HepG2 (cell line): ENCODE data around the gene MYO18A. TPM values are rescaled to one million over a fixed set of nuclear protein-coding genes. Genes with fewer than 3 reads are reported as not detected.
A peak's percentile ranks its signal among the peaks of the same experiment; 100 is the strongest.

Experiments
- CHCHD3 ChIP-seq: sonication (generic); formaldehyde crosslinking; IDR thresholded peaks from 2 replicates; pipeline ENCODE4 v1.8.0; 2022; ENCODE audit warnings: mild to moderate bottlenecking, missing genetic modification reagents, moderate library complexity
- FOSL2 ChIP-seq: sonication (generic); formaldehyde crosslinking; IDR thresholded peaks from 2 replicates; pipeline ENCODE4 v1.4.0; 2020; ENCODE audit warnings: missing genetic modification reagents
- GABPA ChIP-seq, 2 experiments: IDR thresholded peaks; 2 replicates each; pipeline ENCODE4 v1.6.1; 2011 to 2016; ENCODE audit warnings: low read depth in 2 of 2, low read length in 1 of 2, missing biosample characterization in 1 of 2, missing genetic modification characterization in 1 of 2
- GATAD2A ChIP-seq: IDR thresholded peaks from 2 replicates; pipeline ENCODE4 v1.6.1; 2016
- HES4 ChIP-seq: sonication (generic); formaldehyde crosslinking; IDR thresholded peaks from 2 replicates; pipeline ENCODE4 v1.9.0; 2021; ENCODE audit warnings: mild to moderate bottlenecking, missing genetic modification reagents, borderline replicate concordance
- KLF13 ChIP-seq: sonication (generic); formaldehyde crosslinking; IDR thresholded peaks from 2 replicates; pipeline ENCODE4 v1.4.0; 2020; ENCODE audit warnings: mild to moderate bottlenecking, missing genetic modification reagents
- MAZ ChIP-seq, 2 experiments: sonication (generic) in 1 of 2; formaldehyde crosslinking in 1 of 2; IDR thresholded peaks; 2 replicates each; pipeline versions ENCODE4 v1.5.0 to v1.6.1; 2012 to 2020; ENCODE audit warnings: low read depth in 2 of 2, mild to moderate bottlenecking in 2 of 2, borderline replicate concordance in 1 of 2, improper control_type of control experiment in 1 of 2, low read length in 1 of 2, missing genetic modification reagents in 1 of 2, moderate library complexity in 1 of 2
- MED13 ChIP-seq: sonication (generic); formaldehyde crosslinking; IDR thresholded peaks from 2 replicates; pipeline ENCODE4 v1.5.0; 2020; ENCODE audit warnings: missing genetic modification reagents
- MXD4 ChIP-seq: IDR thresholded peaks from 2 replicates; pipeline ENCODE4 v1.6.1; 2016; ENCODE audit warnings: mild to moderate bottlenecking, missing biosample characterization, missing genetic modification reagents
- NR1H2 ChIP-seq: sonication (generic); formaldehyde crosslinking; IDR thresholded peaks from 2 replicates; pipeline ENCODE4 v1.8.1; 2022; ENCODE audit warnings: low read depth, missing genetic modification reagents, borderline replicate concordance
- POLR2A ChIP-seq, 2 experiments: IDR thresholded peaks; 2 replicates each; pipeline ENCODE4 v1.6.1; 2011; ENCODE audit warnings: low read depth in 2 of 2, low read length in 2 of 2, mild to moderate bottlenecking in 1 of 2, moderate library complexity in 1 of 2; ENCODE audit not compliant: insufficient read depth in 1 of 2
- SNAPC2 ChIP-seq: sonication (generic); formaldehyde crosslinking; IDR thresholded peaks from 2 replicates; pipeline ENCODE4 v1.8.1; 2022; ENCODE audit warnings: mild to moderate bottlenecking, missing genetic modification reagents
- THAP11 ChIP-seq: IDR thresholded peaks from 2 replicates; pipeline ENCODE4 v1.6.1; 2016; ENCODE audit warnings: missing biosample characterization, missing genetic modification reagents
- U2AF1 ChIP-seq: fragments of 200-400 bp; formaldehyde crosslinking; optimal IDR thresholded peaks from 2 replicates; pipeline ENCODE3; 2017; ENCODE audit warnings: mild to moderate bottlenecking, low read depth, low read length
- XBP1 ChIP-seq: sonication (generic); formaldehyde crosslinking; IDR thresholded peaks from 2 replicates; pipeline ENCODE4 v1.5.0; 2020; ENCODE audit warnings: missing genetic modification reagents
- ZNF124 ChIP-seq: sonication (generic); formaldehyde crosslinking; IDR thresholded peaks from 2 replicates; pipeline ENCODE4 v1.4.0; 2020; ENCODE audit warnings: missing genetic modification reagents
- ZNF441 ChIP-seq: sonication (generic); formaldehyde crosslinking; IDR thresholded peaks from 2 replicates; pipeline ENCODE4 v1.7.0; 2021; ENCODE audit warnings: missing genetic modification reagents, borderline replicate concordance
- ZNF484 ChIP-seq: sonication (generic); formaldehyde crosslinking; IDR thresholded peaks from 2 replicates; pipeline ENCODE4 v1.5.1; 2020; ENCODE audit warnings: mild to moderate bottlenecking, low read depth, missing genetic modification reagents, borderline replicate concordance
- ZNF552 ChIP-seq: sonication (generic); formaldehyde crosslinking; IDR thresholded peaks from 2 replicates; pipeline ENCODE4 v1.9.0; 2022; ENCODE audit warnings: missing genetic modification reagents, mild to moderate bottlenecking, borderline replicate concordance
- ZNF558 ChIP-seq: sonication (generic); formaldehyde crosslinking; IDR thresholded peaks from 2 replicates; pipeline ENCODE4 v1.9.0; 2022; ENCODE audit warnings: mild to moderate bottlenecking, missing genetic modification reagents, borderline replicate concordance
- ZNF709 ChIP-seq: sonication (generic); formaldehyde crosslinking; IDR thresholded peaks from 2 replicates; pipeline ENCODE4 v1.5.0; 2020; ENCODE audit warnings: mild to moderate bottlenecking, missing genetic modification reagents
- ZNF777 ChIP-seq: sonication (generic); formaldehyde crosslinking; IDR thresholded peaks from 2 replicates; pipeline ENCODE4 v1.4.0; 2020; ENCODE audit warnings: missing genetic modification reagents
- ZNF879 ChIP-seq: sonication (generic); formaldehyde crosslinking; IDR thresholded peaks from 2 replicates; pipeline ENCODE4 v1.8.1; 2023; ENCODE audit warnings: missing genetic modification reagents
- polyA plus RNA-seq, 8 experiments: library from polyadenylated mRNA; depleted of rRNA in 3 of 8; stranded (reverse) in 7 of 8; unstranded in 1 of 8; fragments of >200 nt; fragmentation: Illumina TruSeq in 4 of 8; extraction: Trizol in 4 of 8; gene quantifications; 2 replicates each; pipeline versions ENCODE4 v1.2.1 to v1.2.3, GENCODE V29; 2011 to 2016; ENCODE audit warnings: low read depth in 4 of 8, missing spikeins in 1 of 8, mixed read lengths in 1 of 8; ENCODE audit not compliant: insufficient read depth in 1 of 8
- total RNA-seq, 5 experiments: library from RNA; depleted of rRNA; stranded (reverse); fragments of >200 nt; fragmentation: Illumina TruSeq; extraction: Trizol; gene quantifications; 2 replicates each; pipeline ENCODE4 v1.2.3, GENCODE V29; 2016; ENCODE audit warnings: low read depth in 1 of 5
- TF ChIP-seq, protein P1 (sequence below): sonication (generic); formaldehyde crosslinking; conservative IDR thresholded peaks from 2 replicates; pipeline ENCODE4 v1.8.0; 2022; ENCODE audit warnings: low read depth, missing genetic modification reagents
- TF ChIP-seq, protein P2 (sequence below): sonication (generic); formaldehyde crosslinking; IDR thresholded peaks from 2 replicates; pipeline ENCODE4 v1.5.1; 2020; ENCODE audit warnings: missing genetic modification reagents, mild to moderate bottlenecking, borderline replicate concordance
- TF ChIP-seq, protein P3 (sequence below): sonication (generic); formaldehyde crosslinking; IDR thresholded peaks from 2 replicates; pipeline ENCODE4 v1.5.0; 2020; ENCODE audit warnings: mild to moderate bottlenecking, missing genetic modification reagents, moderate library complexity

MYO18A gene
- total and polyA plus RNA-seq, 2 of the 13 experiments (the other 11 are each of a cell fraction or from before 2014, with no cell fraction given), result 16.8 to 24.8 TPM

DNA sequence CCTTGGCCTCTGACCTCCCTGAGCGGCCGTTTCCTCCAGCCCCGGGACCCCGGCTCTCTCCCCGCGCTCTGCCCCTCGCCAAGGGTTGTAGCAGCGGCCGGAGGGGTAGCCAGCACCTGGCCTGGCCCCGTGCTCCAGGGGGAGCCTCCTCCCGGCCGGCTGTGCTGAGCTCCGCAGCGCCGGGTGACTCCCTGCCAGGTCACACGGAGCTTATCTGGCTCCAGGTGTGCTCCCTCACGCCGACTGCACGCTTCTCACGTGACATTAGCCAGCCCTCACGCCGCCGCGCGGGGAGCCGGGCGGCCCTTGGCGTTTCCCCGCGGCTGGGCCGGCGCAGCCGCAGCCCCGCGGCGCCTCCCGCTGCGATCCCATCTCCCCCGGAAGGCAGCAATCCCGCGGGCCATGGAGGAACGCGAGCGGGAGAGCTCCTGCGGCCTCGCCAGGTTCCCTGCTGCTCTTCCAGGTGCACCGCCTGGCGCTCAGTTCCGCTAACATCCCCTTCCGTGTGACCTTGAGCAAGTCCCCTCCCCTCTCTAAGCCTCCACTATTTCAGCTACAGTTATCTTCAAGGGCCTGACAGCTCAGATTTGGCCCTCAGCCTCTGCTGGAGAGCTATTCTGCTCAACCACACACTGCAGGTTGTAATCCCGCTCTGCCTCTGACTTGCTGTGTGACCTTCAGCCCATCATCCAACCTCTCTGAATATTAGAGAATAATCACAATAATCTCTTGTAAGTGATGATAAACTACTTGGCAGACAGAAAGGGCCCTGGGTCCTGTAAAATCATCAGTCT lies 3.4 kb downstream of the MYO18A start (continued):
- TF ChIP-seq GABPA (IDR thresholded peaks at IDR 0.05; ENCODE audit: low read depth, low read length) (peak; percentile 49), GABPA (CRISPR knock-in tag; IDR thresholded peaks at IDR 0.05; ENCODE audit: low read depth) (peak; percentile 45), CHCHD3 (CRISPR knock-in tag) (no peak), THAP11 (CRISPR knock-in tag) (peak; percentile 56), ZNF484 (CRISPR knock-in tag) (no peak), GATAD2A (0 out of 2 replicates have a peak, but pooled peaks have one; percentile 31), ZNF709 (peak; percentile 74), XBP1 (CRISPR knock-in tag) (no peak), ZNF124 (CRISPR knock-in tag) (no peak), U2AF1 (peak; percentile 71), ZNF441 (CRISPR knock-in tag) (peak; percentile 80), POLR2A (IDR thresholded peaks at IDR 0.05; ENCODE audit: insufficient read depth in 1 of 2, low read depth in 2 of 2, low read length in 2 of 2) (peak; percentile 68 to 80), ZNF879 (no peak), ZNF777 (no peak), ZNF558 (CRISPR knock-in tag) (peak; percentile 76; the same call in 1 of the 2 replicates), FOSL2 (CRISPR knock-in tag) (peak; percentile 16), SNAPC2 (CRISPR knock-in tag) (0 out of 2 replicates have a peak, but pooled peaks have one; percentile 35), MXD4 (peak; percentile 58; the same call in 1 of the 2 replicates), KLF13 (no peak), MED13 (peak; percentile 19; the same call in 1 of the 2 replicates), MAZ (IDR thresholded peaks at IDR 0.05; ENCODE audit: borderline replicate concordance, low read depth, low read length) (no peak), MAZ (CRISPR knock-in tag; IDR thresholded peaks at IDR 0.05; ENCODE audit: low read depth) (peak; percentile 92), ZNF552 (CRISPR knock-in tag) (no peak), NR1H2 (CRISPR knock-in tag) (no peak), HES4 (CRISPR knock-in tag) (peak; percentile 94)
- TF ChIP-seq, protein P1, sequence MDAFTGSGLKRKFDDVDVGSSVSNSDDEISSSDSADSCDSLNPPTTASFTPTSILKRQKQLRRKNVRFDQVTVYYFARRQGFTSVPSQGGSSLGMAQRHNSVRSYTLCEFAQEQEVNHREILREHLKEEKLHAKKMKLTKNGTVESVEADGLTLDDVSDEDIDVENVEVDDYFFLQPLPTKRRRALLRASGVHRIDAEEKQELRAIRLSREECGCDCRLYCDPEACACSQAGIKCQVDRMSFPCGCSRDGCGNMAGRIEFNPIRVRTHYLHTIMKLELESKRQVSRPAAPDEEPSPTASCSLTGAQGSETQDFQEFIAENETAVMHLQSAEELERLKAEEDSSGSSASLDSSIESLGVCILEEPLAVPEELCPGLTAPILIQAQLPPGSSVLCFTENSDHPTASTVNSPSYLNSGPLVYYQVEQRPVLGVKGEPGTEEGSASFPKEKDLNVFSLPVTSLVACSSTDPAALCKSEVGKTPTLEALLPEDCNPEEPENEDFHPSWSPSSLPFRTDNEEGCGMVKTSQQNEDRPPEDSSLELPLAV, result no peak
- TF ChIP-seq, protein P2, sequence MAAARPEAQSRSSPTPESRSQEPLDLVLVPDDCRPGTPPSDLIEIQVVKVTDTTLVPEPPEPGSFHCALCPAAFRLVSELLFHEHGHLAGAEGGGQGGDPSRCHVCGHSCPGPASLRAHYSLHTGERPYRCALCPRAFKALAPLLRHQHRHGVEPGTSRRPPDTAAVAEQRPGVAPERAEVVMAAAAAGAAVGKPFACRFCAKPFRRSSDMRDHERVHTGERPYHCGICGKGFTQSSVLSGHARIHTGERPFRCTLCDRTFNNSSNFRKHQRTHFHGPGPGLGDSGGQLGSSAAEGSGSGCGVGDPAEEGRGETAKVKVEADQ (CRISPR knock-in tag), result peak; percentile 55; the same call in 1 of the 2 replicates
- TF ChIP-seq, protein P3, sequence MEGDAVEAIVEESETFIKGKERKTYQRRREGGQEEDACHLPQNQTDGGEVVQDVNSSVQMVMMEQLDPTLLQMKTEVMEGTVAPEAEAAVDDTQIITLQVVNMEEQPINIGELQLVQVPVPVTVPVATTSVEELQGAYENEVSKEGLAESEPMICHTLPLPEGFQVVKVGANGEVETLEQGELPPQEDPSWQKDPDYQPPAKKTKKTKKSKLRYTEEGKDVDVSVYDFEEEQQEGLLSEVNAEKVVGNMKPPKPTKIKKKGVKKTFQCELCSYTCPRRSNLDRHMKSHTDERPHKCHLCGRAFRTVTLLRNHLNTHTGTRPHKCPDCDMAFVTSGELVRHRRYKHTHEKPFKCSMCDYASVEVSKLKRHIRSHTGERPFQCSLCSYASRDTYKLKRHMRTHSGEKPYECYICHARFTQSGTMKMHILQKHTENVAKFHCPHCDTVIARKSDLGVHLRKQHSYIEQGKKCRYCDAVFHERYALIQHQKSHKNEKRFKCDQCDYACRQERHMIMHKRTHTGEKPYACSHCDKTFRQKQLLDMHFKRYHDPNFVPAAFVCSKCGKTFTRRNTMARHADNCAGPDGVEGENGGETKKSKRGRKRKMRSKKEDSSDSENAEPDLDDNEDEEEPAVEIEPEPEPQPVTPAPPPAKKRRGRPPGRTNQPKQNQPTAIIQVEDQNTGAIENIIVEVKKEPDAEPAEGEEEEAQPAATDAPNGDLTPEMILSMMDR (CRISPR knock-in tag), result peak; percentile 19
